Measurements from ENCODE around the gene PARVA. TPM values are rescaled to one million over a fixed set of nuclear protein-coding genes. Genes with fewer than 3 reads are reported as not detected.

PARVA gene
- total and polyA plus RNA-seq, 2 of the 4 experiments (the other 2 are of a cell fraction), result 65.2 to 80.2 TPM

DNA sequence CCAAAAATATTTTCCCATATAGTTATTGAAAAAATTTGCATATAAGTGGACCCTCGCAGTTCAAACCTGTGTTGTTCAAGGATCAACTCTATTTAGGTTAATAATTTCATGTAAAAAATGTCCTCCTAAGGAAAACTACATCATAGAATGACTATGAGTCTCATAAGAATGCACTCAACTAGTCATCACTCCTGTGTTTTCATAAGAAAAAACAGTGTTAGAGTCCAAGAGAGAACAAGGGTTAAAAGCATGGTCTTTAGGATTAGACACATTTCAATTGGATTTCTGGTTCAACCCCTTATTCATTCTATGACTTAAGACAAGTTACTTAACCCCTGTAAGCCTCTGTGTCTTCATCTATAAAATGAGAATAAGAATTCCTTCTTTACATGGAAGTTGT, 5.1 kb downstream of the PARVA start:
- H3K9me1 ChIP-seq (ENCODE audit: insufficient read depth, low read length), result peaks cover 31% of the 10 kb centered on the region
- H4K5ac ChIP-seq (ENCODE audit: low read depth, low read length), result no peak overlapping the region
- H2BK120ac ChIP-seq (ENCODE audit: low read depth, low read length), result no peak overlapping the region
- no peak overlapping the region for H3K4ac ChIP-seq (ENCODE audit: low read depth, low read length)
- H3K9me3 ChIP-seq (ENCODE audit: control insufficient read depth, insufficient read depth, low read length), result no peaks in the 10 kb centered on the region
- peaks cover 10% of the 10 kb centered on the region; the same call in 1 of the 2 replicates for H3K36me3 ChIP-seq (ENCODE audit: control insufficient read depth, insufficient read depth, low read length)
- dilution Hi-C loops (cut with HindIII; ENCODE audit: low sequenced_read_pairs, unreplicated experiment) (no loop called here), in situ Hi-C loops (cut with MboI; ENCODE audit: low sequenced_read_pairs) (no loop called here), intact Hi-C loops (cut with micrococcal nuclease) (no loop called here)
- TF ChIP-seq POLR2A (IDR thresholded peaks at IDR 0.05; ENCODE audit: low read depth, low read length) (no peak), SMC3 (IDR thresholded peaks at IDR 0.05; ENCODE audit: low read depth, low read length) (no peak), RCOR1 (IDR thresholded peaks at IDR 0.05; ENCODE audit: insufficient replicate concordance, low read length) (no peak), MAZ (IDR thresholded peaks at IDR 0.05; ENCODE audit: borderline replicate concordance, low read depth, low read length) (no peak), FOS (IDR thresholded peaks at IDR 0.05; ENCODE audit: low read depth, low read length) (no peak), CHD1 (IDR thresholded peaks at IDR 0.05; ENCODE audit: low read depth, low read length) (no peak), NFE2L2 (IDR thresholded peaks at IDR 0.05; ENCODE audit: low read depth, low read length) (no peak), RFX5 (IDR thresholded peaks at IDR 0.05; ENCODE audit: low read depth, low read length) (no peak), RAD21 (IDR thresholded peaks at IDR 0.05; ENCODE audit: low read length) (no peak), CEBPB (IDR thresholded peaks at IDR 0.05; ENCODE audit: low read depth, low read length) (no peak), MXI1 (IDR thresholded peaks at IDR 0.05; ENCODE audit: borderline replicate concordance, low read depth, low read length) (no peak)
- TF ChIP-seq, protein P1, sequence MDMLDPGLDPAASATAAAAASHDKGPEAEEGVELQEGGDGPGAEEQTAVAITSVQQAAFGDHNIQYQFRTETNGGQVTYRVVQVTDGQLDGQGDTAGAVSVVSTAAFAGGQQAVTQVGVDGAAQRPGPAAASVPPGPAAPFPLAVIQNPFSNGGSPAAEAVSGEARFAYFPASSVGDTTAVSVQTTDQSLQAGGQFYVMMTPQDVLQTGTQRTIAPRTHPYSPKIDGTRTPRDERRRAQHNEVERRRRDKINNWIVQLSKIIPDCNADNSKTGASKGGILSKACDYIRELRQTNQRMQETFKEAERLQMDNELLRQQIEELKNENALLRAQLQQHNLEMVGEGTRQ (IDR thresholded peaks at IDR 0.05; ENCODE audit: low read depth, low read length), result no peak
- TF ChIP-seq, protein P2, sequence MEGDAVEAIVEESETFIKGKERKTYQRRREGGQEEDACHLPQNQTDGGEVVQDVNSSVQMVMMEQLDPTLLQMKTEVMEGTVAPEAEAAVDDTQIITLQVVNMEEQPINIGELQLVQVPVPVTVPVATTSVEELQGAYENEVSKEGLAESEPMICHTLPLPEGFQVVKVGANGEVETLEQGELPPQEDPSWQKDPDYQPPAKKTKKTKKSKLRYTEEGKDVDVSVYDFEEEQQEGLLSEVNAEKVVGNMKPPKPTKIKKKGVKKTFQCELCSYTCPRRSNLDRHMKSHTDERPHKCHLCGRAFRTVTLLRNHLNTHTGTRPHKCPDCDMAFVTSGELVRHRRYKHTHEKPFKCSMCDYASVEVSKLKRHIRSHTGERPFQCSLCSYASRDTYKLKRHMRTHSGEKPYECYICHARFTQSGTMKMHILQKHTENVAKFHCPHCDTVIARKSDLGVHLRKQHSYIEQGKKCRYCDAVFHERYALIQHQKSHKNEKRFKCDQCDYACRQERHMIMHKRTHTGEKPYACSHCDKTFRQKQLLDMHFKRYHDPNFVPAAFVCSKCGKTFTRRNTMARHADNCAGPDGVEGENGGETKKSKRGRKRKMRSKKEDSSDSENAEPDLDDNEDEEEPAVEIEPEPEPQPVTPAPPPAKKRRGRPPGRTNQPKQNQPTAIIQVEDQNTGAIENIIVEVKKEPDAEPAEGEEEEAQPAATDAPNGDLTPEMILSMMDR (conservative IDR thresholded peaks at IDR 0.05; ENCODE audit: low read depth, low read length), result no peak
- no peak overlapping the region for H4K8ac ChIP-seq (ENCODE audit: low read depth in 2 of 2, low read length in 2 of 2)
- no peak overlapping the region for H3K56ac ChIP-seq (ENCODE audit: extremely low read depth, insufficient read depth, low read length)
- H3K4me2 ChIP-seq (ENCODE audit: low read depth, low read length), result no peak overlapping the region
- H4K91ac ChIP-seq (ENCODE audit: insufficient read depth, low read depth, low read length), result no peak overlapping the region
- no peak for ATAC-seq (ENCODE audit: low read depth)
- H3K4me1 ChIP-seq (ENCODE audit: control insufficient read depth, insufficient read depth, low read length), result peaks cover 16% of the 10 kb centered on the region
- H2BK20ac ChIP-seq (ENCODE audit: low read depth, low read length), result no peak overlapping the region
- H4K20me1 ChIP-seq (ENCODE audit: insufficient read depth, low read length), result peaks cover 84% of the 10 kb centered on the region
- DNase-seq, result peak; percentile 70
- WGBS, 2 experiments (ENCODE audit: extremely low coverage in 2 of 2, insufficient read length in 1 of 2), result no CpG with 5 or more reads among the region's 1 CpG
- peaks cover 22 to 84% of the 10 kb centered on the region in 2 experiments for H3K79me1 ChIP-seq (ENCODE audit: low read depth in 1 of 2, low read length in 2 of 2)
- H2BK15ac ChIP-seq (ENCODE audit: low read depth, low read length), result no peak overlapping the region
- H3K9ac ChIP-seq (ENCODE audit: low read depth, low read length), result no peak overlapping the region
- no TSS peak for BruUV-seq (replicated peaks)
- no peak overlapping the region for H3K4me3 ChIP-seq (ENCODE audit: insufficient read depth, low read depth, low read length)
- no peak overlapping the region for H3K23ac ChIP-seq (ENCODE audit: low read depth, low read length)
- ChIA-PET CTCF (interaction anchor here (1.3 kb wide), 1 partner anchor 16 kb away, joined by 3 read pairs; no protein-coding TSS in a partner anchor), POLR2A (ENCODE audit: unreplicated experiment) (no interaction called here)
- no peak overlapping the region for H2AK5ac ChIP-seq (ENCODE audit: low read depth, low read length)
- no peak overlapping the region for H2AFZ ChIP-seq (replicated peaks; ENCODE audit: low read length, poor library complexity)
- no peak overlapping the region for H3K18ac ChIP-seq (ENCODE audit: low read depth, low read length)
- H3K27me3 ChIP-seq (ENCODE audit: control insufficient read depth, insufficient read depth, low read length), result no peaks in the 10 kb centered on the region
- no peak overlapping the region for H2AK9ac ChIP-seq (replicated peaks; ENCODE audit: low read depth, low read length, poor library complexity)
- no peak overlapping the region for H3K14ac ChIP-seq (replicated peaks; ENCODE audit: low read depth, low read length)
- no peak overlapping the region for H3K27ac ChIP-seq (ENCODE audit: insufficient read depth, low read length)
- H2BK5ac ChIP-seq (ENCODE audit: low read depth, low read length, poor library complexity, severe bottlenecking), result no peak overlapping the region
